Amniotic stem cell (primary cell): ENCODE data around the gene DROSHA.

Experiments used
- DNase-seq: peaks from one replicate; lab custom pipeline; 2025; lab: John Stamatoyannopoulos, UW

DROSHA gene

GRCh38 chr5:31530541-31531265, 1.2 kb downstream of the DROSHA start:
- DNase-seq: no peak

DNA sequence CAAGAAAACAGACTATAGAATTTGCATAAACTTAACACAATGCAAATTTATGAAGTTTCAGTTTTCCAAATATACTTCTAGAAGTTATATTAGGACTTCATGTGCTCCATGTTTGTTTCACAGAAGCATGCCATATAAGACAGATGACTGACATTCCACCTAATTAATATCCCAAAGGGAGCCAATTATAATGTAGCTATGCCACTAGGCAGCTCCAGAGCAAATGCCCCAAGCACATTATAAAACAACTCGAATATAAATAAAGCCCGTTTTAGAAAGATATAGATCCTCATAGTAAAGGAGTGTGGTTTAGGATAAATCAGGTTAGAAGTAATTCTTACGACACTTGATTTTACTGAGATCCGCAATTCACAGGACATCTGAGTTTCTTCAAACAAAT, 8.9 kb downstream of the DROSHA start:
- no peak for DNase-seq

DNA sequence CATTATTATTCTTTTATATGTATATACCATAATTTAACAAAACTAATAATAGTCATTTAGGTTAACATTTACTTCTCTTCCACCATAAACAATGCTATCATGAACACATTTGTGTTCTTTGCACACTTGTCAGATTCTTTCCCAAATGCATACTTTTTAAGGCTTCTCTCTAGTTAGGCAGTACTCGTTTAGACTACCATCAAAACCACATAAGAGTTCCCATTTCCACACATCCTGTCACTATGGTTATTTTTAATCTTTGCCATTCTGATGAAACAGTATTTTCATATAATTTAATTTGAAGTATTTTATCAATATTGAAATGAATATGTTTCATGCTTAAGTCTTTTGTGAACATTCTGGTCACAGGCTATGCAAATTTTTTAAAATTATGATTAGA, 15.1 kb downstream of the DROSHA start:
- DNase-seq: no peak

DNA sequence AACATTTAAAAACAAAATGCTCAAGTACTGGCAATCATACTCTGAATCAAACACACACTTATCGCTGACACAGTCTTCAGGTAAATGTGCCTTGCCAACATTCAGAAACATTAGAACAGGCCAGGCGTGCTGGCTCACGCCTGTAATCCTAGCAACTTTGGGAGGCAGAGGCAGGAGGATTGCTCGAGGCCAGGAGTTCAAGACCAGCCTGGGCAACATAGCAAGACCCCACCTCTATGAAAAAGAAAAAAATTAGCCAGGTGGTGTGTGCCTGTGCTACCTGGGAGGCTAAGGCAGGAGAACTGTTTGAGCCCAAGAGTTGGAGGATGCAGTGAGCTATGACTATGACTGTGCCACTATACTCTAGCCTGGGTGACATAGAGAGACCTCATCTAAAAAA, 20.6 kb downstream of the DROSHA start:
- no peak for DNase-seq

- no peak for DNase-seq
These were observed 27.4 kb downstream of the DROSHA start for GRCh38 chr5:31504529-31504928.

DNA sequence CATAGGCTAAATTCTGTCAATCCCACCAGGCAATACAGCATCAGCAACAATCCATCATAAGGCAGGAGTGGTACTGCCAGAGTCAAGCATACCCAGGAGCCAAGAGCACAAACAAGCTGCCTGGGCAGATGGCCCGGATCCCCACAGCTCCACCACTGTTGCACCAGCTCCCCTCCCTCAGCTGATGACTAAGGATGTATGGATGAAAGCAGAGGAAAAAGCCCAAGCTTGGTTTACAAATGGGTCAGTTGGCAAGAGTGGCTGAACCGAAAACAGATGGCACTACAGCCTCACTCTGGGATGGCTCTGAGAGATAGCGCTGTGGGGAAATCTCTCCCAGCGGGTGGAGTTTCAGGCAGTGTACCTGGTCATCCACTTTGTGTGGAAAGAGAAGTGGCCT, 29.4 kb downstream of the DROSHA start:
- no peak for DNase-seq

DNA sequence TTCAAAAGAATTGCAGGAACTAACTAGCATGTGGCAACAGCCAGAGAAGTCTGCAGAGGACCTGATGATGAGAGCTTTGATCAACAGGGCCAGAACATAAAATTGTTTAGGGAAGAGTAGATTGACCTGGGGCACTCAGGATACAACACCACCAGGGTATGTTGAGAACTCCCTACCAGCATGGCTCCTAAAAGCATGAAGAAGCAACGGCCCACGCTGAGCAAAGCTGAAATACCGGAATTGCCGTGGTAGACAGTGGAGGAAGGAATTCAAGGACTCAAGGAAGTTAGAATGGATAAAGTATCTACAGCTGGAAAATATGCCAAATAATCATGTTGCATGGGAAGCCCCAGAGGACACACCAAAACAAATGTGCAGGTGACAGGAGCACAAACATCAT, 31.6 kb downstream of the DROSHA start:
- no peak for DNase-seq

GRCh38 chr5:31496891-31497290, 35.0 kb downstream of the DROSHA start:
- DNase-seq: no peak

DNA sequence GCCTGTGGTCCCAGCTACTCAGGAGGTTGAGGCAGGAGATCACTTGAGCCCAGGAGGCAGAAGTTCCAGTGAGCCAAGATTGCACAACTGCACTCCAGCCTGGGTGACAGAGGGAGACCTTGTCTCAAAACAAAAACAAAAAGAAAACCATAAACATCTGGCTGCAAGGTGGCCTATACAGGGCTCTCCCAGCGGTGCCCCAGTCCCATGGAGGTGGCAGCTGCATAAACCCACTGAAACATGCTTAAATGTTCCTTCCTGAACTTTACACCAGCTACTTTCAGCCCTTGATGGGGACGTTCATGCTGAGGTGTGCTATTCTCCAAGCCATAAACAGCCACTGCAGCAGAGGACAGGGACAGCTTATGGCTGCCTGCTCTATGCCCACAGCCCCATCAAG, 35.6 kb downstream of the DROSHA start:
- DNase-seq: no peak

DNA sequence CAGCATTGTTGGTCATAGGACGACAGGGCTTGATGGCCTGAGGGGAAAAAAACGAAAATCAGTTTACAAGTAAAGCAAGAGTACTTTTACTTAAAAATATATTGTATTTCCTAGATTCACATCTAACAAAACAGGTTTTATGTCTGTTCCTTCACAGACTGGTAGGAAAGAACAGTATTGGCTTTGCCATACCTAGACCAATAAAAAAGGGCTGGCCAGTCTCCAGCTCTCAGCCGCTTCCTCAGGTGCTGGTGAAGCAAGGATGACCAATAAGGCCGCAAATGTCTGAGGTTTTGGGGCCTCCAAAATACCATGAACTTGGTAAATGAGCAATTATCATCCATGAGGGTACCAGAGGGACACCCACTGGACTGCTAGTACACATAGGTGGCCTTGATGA, 36.6 kb downstream of the DROSHA start:
- DNase-seq: no peak

GRCh38 chr5:31492869-31493268, 39.0 kb downstream of the DROSHA start:
- DNase-seq: no peak

DNA sequence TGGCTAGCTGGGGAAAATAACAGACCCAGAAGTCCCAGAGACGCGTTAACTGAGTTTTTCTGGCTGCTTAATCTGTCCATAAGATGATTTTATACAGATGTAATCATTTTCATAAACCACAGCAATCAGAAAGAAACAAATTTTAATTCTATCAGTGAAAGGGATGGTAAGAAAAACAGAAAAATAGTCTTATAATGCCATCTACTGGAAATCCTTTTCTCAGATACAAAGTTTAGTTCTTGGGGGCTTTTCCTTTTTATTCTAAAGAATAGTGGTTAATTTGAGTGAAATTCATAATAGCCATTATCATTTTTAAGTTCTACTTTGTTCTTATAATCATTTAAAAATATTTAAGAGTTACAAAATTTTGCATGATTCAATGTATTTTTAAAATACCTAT, 44.4 kb downstream of the DROSHA start:
- no peak for DNase-seq

DNA sequence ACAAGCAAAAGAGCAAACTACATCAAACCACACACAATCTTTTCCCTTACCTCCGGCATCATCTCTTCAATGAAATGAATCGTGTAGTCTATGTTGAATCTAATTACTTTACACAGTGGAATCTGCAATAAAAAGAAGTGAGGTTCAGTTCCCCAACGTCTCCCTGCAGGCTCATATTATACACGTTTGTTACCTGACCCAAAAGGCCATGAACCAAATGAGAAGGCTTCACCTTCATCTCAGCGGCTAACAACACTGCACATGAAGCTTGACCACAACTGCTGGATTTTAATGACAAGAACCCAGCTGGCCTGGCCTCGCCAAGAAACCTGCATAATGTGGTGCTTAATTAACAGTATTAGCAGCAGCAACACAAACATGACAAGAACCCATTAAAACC, 45.5 kb downstream of the DROSHA start:
- no peak for DNase-seq

DNA sequence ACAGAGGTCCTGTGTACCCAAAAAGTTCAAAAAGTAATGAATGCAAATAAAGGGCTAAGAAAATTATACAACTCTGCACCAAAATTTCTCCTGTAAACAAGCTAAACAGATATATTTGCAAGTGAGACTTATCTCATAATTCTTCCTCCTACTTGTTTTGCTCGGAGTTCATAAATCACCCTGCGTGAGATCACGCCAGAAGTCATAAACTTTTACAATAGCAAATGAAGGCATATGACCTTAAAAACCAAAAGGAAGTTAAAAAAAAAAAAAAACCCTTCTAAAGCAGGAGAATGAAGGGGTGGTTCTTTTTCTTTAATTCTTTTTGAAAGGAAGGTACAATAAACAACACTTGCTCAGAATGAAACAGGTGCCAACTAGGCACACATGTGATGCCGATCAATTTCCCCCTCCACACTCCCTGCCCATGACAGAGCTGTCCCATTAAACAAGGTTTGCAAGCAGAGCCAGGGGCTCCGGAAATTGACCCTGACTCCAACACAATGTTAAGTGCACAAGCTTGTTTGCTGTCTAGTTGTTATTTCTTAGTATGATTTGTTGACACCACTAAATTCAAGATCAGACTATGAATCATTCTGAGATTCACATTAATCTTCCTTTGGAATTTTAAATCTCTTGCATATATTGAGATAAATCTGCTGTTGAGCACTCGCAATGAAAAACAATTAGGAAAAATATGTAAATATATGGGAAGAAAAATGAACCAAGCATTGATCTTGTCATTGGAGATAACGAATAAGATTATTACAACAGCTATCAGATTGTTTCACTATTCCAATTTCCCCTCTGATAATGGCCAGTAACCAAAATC, 46.3 kb downstream of the DROSHA start:
- DNase-seq: no peak

- DNase-seq: no peak
These were observed 50.2 kb downstream of the DROSHA start for GRCh38 chr5:31481531-31482165.

- DNase-seq: no peak
These were observed 52.2 kb downstream of the DROSHA start for GRCh38 chr5:31479706-31480105.

GRCh38 chr5:31478901-31479300, 53.0 kb downstream of the DROSHA start:
- no peak for DNase-seq

DNA sequence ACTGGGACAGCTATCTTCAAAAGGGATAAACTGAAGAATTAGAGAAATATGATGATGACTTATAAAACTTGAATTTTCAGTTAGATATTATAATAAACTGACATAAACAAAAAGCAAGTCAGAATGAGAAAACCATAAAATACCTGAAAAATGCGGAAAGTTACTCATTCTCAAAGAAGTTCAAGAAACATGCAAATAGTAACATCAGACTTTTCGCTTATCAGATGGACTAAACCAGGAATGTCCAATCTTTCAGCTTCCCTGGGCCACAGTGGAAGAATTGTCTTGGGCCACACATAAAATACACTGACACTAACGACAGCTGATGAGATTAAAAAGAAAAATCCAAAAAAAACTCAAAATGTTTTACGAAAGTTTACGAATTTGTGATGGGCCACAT, 53.9 kb downstream of the DROSHA start:
- no peak for DNase-seq

DNA sequence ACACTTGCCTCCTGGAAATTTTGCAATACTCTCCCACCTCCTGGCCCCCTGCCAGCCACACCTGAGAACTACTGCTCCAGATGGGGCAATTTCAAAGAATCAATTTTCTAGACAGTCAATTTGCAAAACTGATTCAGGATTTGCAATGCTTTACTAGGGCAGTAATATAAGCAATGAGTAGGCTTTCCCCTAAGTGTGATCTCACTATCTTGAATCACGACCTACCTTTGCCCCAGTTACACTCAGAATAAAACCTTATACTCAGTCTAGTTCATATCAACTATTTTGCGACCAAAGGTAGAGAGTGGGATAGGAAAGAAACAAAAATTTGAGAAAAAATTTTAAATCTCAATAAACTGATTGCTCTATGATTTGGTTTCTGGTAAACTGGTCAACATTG, 54.4 kb downstream of the DROSHA start:
- DNase-seq: no peak

GRCh38 chr5:31476738-31477141, 55.2 kb downstream of the DROSHA start:
- no peak for DNase-seq

GRCh38 chr5:31471916-31472315, 60.0 kb downstream of the DROSHA start:
- DNase-seq: no peak

GRCh38 chr5:31471040-31471439, 60.9 kb downstream of the DROSHA start:
- DNase-seq: no peak

GRCh38 chr5:31470608-31471007, 61.3 kb downstream of the DROSHA start:
- no peak for DNase-seq
